ENCODE data around the gene RFX4. TPM values are rescaled to one million over a fixed set of nuclear protein-coding genes. Genes with fewer than 3 reads are reported as not detected.

RFX4 gene
- total and polyA plus RNA-seq, 2 of the 8 experiments (the other 6 are each of a cell fraction or from before 2014, with no cell fraction given) = 0.06 TPM; not detected in 1

DNA sequence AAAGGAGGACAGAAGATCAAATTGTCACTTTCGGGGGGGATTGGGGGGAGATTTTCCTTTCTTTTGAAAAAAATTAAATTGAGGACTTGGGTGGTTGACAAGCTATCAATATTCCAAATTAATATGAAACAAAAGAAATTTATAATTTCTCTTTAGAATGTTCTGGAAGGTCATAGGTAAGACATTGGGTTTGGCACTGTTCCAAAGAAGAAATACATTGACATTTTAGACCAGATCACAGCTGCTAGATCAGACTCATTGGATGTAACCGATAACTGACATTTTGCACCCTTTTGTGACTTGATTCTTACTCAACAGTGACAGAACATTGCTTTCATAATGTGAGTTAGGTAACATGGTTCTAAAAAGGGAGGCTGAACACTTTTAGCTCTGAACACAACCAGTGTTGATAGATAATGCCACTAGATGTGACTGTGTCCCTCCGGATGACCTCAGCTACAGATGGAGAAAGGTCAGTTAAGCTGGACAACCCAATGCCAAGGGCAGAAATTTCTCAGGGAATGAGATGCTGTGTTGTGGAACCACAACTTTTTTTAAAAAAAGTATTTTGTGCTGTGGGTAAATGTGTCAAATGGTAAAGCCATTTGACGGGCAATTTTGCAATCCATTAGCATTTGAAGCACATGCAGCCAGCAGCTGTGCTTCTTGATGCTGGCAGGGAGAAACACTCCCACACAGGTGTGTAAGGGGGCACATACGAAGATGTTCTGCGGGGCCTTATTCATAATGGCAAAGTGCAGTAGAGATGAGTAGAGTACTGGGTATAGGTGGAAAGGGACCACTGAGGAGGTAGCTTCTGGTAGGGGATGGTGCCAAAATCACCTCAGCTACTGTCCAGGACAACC lies 62.9 kb downstream of the RFX4 start:
- no peak overlapping the region for H2AK5ac ChIP-seq (ENCODE audit: low read depth, low read length)
- no peak overlapping the region for H2BK15ac ChIP-seq (ENCODE audit: low read length)
- no peak overlapping the region for H2BK12ac ChIP-seq (ENCODE audit: low read depth, low read length)
- no peak overlapping the region for H4K5ac ChIP-seq (ENCODE audit: insufficient read length, low read depth, low read length)
- H4K8ac ChIP-seq (ENCODE audit: extremely low read depth, insufficient read depth, low read length) = no peak overlapping the region
- no peaks in the 10 kb centered on the region for H3K23me2 ChIP-seq (ENCODE audit: low read depth, low read length)
- no peak overlapping the region for H3K4me3 ChIP-seq (ENCODE audit: extremely low read depth in 1 of 4, insufficient read depth in 2 of 4, low read depth in 3 of 4, low read length in 4 of 4)
- H3K4me2 ChIP-seq (ENCODE audit: insufficient read depth in 1 of 2, low read depth in 2 of 2, low read length in 2 of 2) = no peak overlapping the region
- DNase-seq (ENCODE audit: low read depth in 1 of 2, low spot score in 2 of 2) (no peak), FAIRE-seq (no peak)
- no peaks in the 10 kb centered on the region for H3K79me1 ChIP-seq (ENCODE audit: low read depth, low read length)
- H3K79me2 ChIP-seq (ENCODE audit: control insufficient read depth in 1 of 2, insufficient read depth in 2 of 2, low read length in 2 of 2) = no peaks in the 10 kb centered on the region
- H3K56ac ChIP-seq (replicated peaks; ENCODE audit: insufficient read length, low read depth, low read length) = no peak overlapping the region
- no peak overlapping the region for H3K23ac ChIP-seq (ENCODE audit: insufficient read length)
- no peak overlapping the region for H3K14ac ChIP-seq (ENCODE audit: insufficient read length)
- WGBS, 2 experiments (ENCODE audit: extremely low coverage in 1 of 2, insufficient coverage in 1 of 2, insufficient read length in 1 of 2, insufficient replicate concordance in 2 of 2, low coverage in 1 of 2, low lambda C conversion rate in 2 of 2, missing lambda C conversion rate in 1 of 2) = 86% methylated on average over 6 of the region's 6 CpGs; no CpG with 5 or more reads in 1 of the 2 experiments
- no peaks in the 10 kb centered on the region for H4K20me1 ChIP-seq (replicated peaks in 1 of 2; ENCODE audit: control insufficient read depth in 1 of 2, insufficient read depth in 2 of 2, low read length in 2 of 2)
- H3K18ac ChIP-seq (ENCODE audit: extremely low read depth, low read length) = no peak overlapping the region
- POLR2A ChIA-PET (ENCODE audit: partially characterized antibody) = no interaction called here
- no peaks in the 10 kb centered on the region for H3K9me3 ChIP-seq (ENCODE audit: insufficient read depth in 2 of 2, low read depth in 1 of 2, low read length in 1 of 2)
- H2BK20ac ChIP-seq (ENCODE audit: low read length) = no peak overlapping the region
- H2BK120ac ChIP-seq (replicated peaks; ENCODE audit: low read depth, low read length) = no peak overlapping the region
- no peak overlapping the region for H2BK5ac ChIP-seq (ENCODE audit: low read depth, low read length)
- H3K27ac ChIP-seq (ENCODE audit: low read depth, low read length) = no peak overlapping the region
- H3K4me1 ChIP-seq (replicated peaks in 1 of 4; ENCODE audit: control insufficient read depth in 3 of 4, insufficient read depth in 4 of 4, low read length in 3 of 4) = peaks cover 0 to 2% (median 0%) of the 10 kb centered on the region in 4 experiments; a peak in 2 of 7 replicates
- H3K36me3 ChIP-seq (ENCODE audit: control insufficient read depth in 2 of 4, insufficient read depth in 4 of 4, low read length in 3 of 4) = no peaks in the 10 kb centered on the region
- H3K9ac ChIP-seq (replicated peaks in 1 of 4; ENCODE audit: extremely low read depth in 1 of 4, low read depth in 3 of 4, low read length in 3 of 4) = no peak overlapping the region
- no peak overlapping the region for H3K4ac ChIP-seq (replicated peaks; ENCODE audit: insufficient read length, low read depth, low read length)
- no peaks in the 10 kb centered on the region; a peak in 1 of 7 replicates for H3K27me3 ChIP-seq (replicated peaks in 1 of 4; ENCODE audit: control insufficient read depth in 3 of 4, extremely low read depth in 1 of 4, insufficient read depth in 3 of 4, low read length in 3 of 4)
- H2AFZ ChIP-seq (ENCODE audit: low read length) = no peak overlapping the region
- CTCF ChIA-PET (ENCODE audit: partially characterized antibody) = interaction anchor here (0.7 to 1.1 kb wide), 3 partner anchors 8 to 196 kb away, joined by 3 to 5 read pairs (median 3); no protein-coding TSS in a partner anchor
- no peak overlapping the region for H4K91ac ChIP-seq (replicated peaks; ENCODE audit: insufficient read length, low read length)
- TF ChIP-seq TAF7 (optimal IDR thresholded peaks at IDR 0.05; ENCODE audit: borderline replicate concordance, low read depth, low read length) (no peak), CREB1 (IDR thresholded peaks at IDR 0.05) (no peak), EZH2 (IDR thresholded peaks at IDR 0.05; ENCODE audit: low read depth, low read length, severe bottlenecking) (no peak), TCF12 (IDR thresholded peaks at IDR 0.05; ENCODE audit: low read depth, low read length) (no peak), JUND (IDR thresholded peaks at IDR 0.05; ENCODE audit: low read length) (no peak), RFX5 (IDR thresholded peaks at IDR 0.05; ENCODE audit: borderline replicate concordance, low read depth, low read length) (no peak)
